Myocyte (in vitro differentiated cells): ENCODE results near the gene OR2V1. TPM values are rescaled to one million over a fixed set of nuclear protein-coding genes. Genes with fewer than 3 reads are reported as not detected.

Experiments used
- DNase-seq: peaks from one replicate; pipeline ENCODE4 v3.0.0-alpha.2; 2012; ENCODE audit warnings: low read depth
- total RNA-seq: library from RNA; depleted of rRNA; stranded (reverse); fragments of >200 nt; gene quantifications from 2 replicates; pipeline ENCODE4 v1.2.3, GENCODE V29; 2014

The OR2V1 gene
- total RNA-seq, 1 donor from 2014 or later: not detected

- DNase-seq: no peak
These were observed 46.3 kb downstream of the OR2V1 start for GRCh38 chr5:181084621-181085195.

GRCh38 chr5:181081989-181082388 lies 49.0 kb downstream of the OR2V1 start:
- DNase-seq: no peak

GRCh38 chr5:181076920-181077319 lies 54.0 kb downstream of the OR2V1 start:
- DNase-seq: no peak

Other genes starting within 250 kb of the OR2V1 start
- not detected in 2 replicates for gene BTNL8, start 232.0 kb downstream of the OR2V1 start, total RNA-seq
- 0.21 TPM in 1 of 2 replicates, not detected in the other for gene BTNL3, start 142.3 kb downstream of the OR2V1 start, total RNA-seq
- not detected in 2 replicates for gene BTNL9, start 90.9 kb downstream of the OR2V1 start, total RNA-seq
- gene OR2V2, start 16.4 kb upstream of the OR2V1 start, total RNA-seq: not detected in 2 replicates
- 8.9 and 18.8 TPM in 2 replicates for gene TRIM7, start 74.0 kb upstream of the OR2V1 start, total RNA-seq
- gene TRIM41, start 92.1 kb upstream of the OR2V1 start, total RNA-seq: 13.4 and 13.8 TPM in 2 replicates
- 2,741 and 2,769 TPM in 2 replicates for gene RACK1, start 112.7 kb upstream of the OR2V1 start, total RNA-seq
- gene TRIM52, start 130.0 kb upstream of the OR2V1 start, total RNA-seq: 4.3 and 8.0 TPM in 2 replicates
- gene OR4F3, start 236.1 kb upstream of the OR2V1 start, total RNA-seq: not detected in 2 replicates